ENCODE data around the gene KLHL25.
"Not testable (repeated sequence)": the region's sequence is repeated elsewhere in the genome, so short reads cannot be mapped to it uniquely, and the experiment has no call there.

The KLHL25 gene

GRCh38 chr15:85804481-85805170 lies 9.9 kb upstream of the KLHL25 start:
- DNase-seq (ENCODE audit: low read depth in 2 of 2) = no peak

- DNase-seq (ENCODE audit: low read depth in 2 of 2) = not testable (repeated sequence)
Measured at GRCh38 chr15:85802617-85803016, 7.9 kb upstream of the KLHL25 start.

DNA sequence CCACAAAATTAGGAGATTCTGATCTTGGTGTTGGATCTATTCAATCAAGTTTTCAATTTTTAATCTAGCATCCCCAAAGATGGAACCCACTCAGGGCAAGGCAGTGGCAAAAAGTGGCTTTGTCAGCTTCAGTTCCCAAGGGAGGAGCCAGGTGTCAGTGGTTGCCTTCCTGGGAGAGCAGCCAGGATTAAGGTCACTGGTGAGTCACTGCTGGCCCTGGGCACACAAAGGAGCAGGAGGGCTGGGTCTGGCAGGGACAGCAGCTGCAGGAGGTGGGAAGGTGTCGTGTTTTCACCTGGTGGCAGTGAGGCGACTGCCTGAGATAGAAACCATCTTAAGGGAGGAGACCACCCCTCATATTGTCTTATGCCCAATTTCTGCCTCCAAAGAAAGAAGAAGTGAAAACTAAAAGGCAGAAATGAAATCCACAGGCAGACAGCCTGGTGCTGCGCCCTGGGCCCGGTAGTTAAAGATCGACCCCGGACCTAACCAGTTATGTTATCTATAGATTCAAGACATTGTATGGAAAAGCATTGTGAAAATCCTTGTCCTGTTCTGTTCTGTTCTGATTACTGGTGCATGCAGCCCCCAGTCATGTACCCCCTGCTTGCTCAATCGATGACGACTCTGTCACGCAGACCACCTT lies 5.9 kb upstream of the KLHL25 start:
- DNase-seq (ENCODE audit: low read depth in 2 of 2) = no peak

- DNase-seq (ENCODE audit: low read depth in 2 of 2) = not testable (repeated sequence)
Measured at GRCh38 chr15:85796371-85796770, 1.6 kb upstream of the KLHL25 start.

- DNase-seq (ENCODE audit: low read depth in 2 of 2) = no peak
Measured at GRCh38 chr15:85795337-85796305, 896 bp upstream of the KLHL25 start.

DNA sequence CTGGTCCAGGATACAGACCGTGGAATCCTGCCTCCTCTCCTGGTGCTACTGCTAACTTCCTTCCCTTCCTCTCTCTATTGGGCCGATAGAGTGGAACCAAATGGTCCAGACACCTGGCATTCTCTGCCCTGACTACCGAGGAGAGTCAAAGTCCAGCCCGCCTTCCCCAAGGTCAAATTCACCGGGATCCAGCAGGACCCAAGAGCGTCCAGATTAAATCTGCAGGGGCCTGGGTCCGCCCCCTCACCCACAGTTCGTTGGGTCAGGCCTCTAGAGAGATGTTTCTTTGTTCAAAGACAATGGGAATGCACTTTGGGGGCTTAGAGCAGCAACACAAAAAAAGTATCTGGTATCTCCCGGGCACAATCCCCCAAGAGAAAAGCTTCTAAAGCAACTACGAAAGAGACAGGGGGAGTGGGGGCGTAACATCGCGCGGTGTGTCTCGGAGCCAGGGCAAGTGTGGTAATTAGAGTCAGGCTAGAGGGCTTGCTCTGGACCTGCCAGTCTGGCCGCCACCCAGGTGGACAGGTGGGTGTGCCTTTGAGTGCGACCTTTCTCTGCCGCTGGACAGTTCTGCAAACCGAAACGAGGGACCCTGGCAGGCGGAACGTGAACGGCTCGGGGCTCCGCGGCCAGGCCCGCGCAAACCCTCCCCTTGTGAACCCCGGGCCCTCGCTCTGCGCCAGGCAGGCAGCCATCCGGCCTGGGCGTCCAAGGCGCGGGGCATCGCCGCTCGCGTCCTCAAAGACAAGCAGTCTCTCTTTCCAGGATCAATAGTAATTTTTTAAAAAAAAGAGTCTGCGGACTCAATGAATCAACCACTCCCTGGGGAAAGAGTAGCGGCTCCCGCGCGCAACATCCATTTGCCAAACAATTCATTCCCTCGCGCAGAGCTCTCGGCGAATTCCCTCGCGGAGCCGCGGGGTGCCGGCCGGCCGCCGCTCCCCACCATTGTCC lies 806 bp downstream of the KLHL25 start:
- no peak for DNase-seq (ENCODE audit: low read depth in 2 of 2)

GRCh38 chr15:85792912-85793590 lies 1.7 kb downstream of the KLHL25 start:
- no peak for DNase-seq (ENCODE audit: low read depth in 2 of 2)

- DNase-seq (ENCODE audit: low read depth in 2 of 2) = no peak
Measured at GRCh38 chr15:85792102-85792731, 2.5 kb downstream of the KLHL25 start.

DNA sequence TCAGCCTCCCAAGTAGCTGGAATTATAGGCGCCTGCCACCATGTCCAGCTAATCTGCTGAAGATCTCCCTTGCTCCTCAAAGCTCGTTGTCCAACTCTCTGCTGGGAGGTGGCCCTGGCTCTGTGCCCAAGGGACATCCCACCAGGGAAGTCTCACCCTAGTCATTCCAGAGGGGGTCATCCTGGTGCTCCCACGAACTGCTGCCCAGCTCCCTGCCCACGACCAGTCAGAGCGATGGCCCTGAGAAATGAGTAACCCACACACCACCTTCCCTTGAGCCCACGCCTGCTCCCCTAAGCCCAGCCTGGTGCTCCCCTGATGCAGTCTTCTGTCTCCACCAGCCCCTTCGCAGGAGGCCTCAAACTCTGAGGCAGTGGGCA lies 5.2 kb downstream of the KLHL25 start:
- DNase-seq (ENCODE audit: low read depth in 2 of 2) = no peak

DNA sequence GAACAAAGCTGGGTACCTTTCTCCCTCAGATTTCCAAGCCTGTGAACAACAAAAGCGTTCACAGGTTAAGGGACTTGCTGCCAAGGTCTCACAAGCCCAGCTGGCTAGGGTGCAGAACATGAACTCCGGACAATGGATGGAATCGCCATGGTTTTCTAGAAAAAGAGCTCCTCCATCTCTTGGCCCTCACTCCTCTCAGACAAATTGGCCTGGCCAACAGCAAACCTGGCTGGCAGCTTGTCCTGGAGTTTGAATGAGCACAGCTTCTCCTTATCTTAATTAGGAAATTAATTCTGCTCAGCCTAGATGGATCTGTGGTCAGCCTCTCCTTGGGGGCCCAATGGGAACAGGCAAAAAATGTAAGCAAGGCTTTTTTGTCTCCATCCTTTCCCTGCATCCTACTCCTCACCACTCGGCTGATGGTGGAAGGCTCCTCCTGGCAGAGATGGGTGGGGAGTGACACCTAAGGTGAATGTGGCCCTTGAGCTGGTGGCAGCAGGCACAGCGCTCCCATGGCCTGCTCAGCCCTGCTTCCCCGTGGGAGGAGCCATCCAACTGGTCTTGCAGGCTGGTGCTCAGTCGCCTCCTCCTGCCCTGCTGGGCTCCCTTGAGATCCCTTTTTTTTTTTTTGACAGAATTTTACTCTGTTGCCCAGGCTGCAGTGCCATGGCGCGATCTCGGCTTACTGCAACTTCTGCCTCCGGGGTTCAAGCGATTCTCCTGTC lies 5.8 kb downstream of the KLHL25 start:
- DNase-seq (ENCODE audit: low read depth in 2 of 2) = no peak

- DNase-seq (ENCODE audit: low read depth in 2 of 2) = no peak
Measured at GRCh38 chr15:85786781-85787114, 8.0 kb downstream of the KLHL25 start.

DNA sequence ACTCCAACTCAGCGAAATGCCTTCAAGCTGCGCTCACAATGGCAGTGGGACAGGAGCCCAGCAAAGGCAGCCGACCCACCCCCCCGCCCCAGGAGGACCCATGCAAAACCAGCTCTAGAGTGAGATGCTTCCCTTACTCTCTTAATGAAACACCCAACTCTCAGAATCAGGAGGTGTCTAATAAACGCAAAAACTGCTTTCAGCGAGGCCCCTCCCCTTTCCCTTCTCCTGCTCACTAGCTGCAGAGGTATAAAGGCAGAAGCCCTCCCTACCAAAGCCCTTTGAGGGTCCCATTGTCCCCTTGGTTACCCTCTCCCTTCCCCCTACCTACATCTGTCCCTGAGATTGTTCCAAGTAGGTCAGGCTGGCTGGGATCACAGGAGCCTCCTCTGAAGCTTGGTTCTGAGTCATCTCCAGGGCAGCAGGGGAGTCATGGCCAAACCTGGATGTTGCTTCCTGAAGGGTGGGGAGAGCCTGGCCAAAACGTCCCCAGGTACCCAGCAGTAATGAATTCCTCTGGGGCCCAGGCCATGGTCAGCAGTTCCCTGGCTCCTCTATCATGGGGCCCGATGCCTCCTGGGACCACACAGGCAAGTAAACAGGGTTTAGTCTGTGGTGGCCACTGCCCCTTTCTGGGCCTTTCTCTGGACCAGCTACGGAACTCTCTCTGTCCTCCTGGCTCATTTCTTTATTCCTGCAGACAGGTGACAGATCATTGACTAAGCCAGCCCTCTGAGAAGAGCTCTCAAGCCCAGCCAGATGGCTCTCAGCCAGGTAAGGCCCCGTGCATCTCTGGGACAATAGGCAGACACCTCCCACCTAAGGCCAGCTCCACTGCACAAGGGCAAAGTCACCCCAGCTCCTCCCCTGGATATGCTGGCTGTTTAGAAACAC lies 8.6 kb downstream of the KLHL25 start:
- DNase-seq (ENCODE audit: low read depth in 2 of 2) = no peak

DNA sequence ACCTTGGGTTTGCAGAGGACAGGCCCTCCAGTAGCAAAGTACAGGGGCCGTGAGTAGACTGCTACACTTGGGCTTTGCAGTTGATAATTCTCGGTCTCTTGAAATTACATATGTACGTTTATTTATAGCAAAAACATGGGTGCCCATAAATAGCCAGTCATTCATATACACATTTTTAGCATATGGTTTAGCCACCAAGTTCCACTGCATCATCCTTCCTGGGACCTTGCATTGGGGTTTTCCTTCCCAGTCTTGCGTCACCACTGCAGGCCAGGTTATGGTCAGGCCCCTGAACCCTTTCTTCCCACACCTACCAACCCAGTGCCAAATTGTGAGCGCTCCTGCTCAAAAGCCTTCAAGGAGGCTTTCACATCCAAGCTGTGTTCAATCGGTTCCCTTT lies 12.7 kb downstream of the KLHL25 start:
- DNase-seq (ENCODE audit: low read depth in 2 of 2) = no peak

DNA sequence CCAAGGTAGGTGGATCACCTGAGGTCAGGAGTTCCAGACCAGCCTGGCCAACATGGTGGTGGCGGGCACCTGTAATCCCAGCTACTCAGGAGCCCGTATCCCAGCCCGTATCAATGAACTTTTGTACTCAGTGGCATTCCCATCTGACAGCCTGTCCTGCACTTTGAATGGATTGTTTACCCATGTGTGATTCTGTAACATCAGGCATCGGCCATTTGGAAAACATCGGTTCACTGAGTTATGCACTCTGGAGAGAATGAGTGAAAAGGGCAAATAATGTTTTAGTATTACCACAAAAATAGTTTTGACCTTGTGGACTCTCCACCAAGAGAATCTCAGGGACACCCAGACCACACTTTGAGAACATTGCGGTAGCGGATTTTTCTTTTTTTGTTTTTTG lies 13.6 kb downstream of the KLHL25 start:
- DNase-seq (ENCODE audit: low read depth in 2 of 2) = no peak

DNA sequence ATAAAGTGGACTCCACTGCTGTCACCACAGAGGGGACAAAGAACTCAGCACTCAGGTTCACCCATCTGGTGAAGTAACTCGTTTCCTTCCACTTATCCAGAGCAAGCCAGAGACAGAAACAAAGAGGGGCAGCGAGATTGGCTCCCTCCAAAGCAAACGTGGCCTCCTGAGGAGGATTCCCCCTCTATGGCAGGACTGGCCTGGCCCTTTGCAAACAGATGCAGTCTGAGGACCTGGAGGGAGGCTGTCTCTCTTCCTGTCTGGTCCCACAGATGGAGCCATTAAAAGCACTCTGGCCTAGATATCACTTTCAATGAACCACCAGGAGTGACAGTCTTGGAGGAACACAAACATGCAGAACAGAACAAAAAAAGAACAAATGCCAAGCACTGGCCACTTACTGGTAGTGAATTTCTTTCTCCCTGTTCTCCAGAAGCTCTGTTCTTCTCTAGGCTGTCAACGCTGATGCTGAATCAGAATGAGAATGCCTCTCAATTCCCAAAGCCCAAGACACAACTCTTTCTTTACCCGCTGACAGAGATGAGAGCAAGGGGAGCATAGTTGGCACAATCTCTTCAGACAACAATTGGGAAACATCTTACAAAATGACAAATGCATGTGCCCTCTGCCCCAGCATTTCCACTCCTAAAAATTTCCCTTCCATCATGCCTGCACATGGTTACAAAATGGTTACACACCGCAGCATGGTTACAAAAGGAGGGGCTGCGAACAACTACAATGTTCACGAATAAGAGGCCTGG lies 14.3 kb downstream of the KLHL25 start:
- no peak for DNase-seq (ENCODE audit: low read depth in 2 of 2)

DNA sequence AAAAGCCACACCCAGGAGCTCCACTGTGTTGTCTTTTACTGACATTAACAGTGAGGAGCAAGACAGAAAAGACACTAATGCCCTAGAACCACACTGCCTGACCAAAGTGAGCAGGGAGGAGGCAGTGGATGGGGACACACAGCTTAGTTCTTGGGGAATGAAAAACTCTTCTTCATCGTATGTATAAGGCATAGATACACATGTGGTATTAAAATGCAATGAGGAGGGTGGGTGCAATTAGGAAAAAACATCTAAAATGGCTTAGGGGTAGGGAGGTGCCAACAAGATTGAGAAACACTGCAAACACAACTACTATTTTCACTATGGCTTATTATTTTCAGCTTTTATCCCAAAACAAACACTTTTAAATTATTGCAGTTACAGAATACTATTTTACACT lies 15.5 kb downstream of the KLHL25 start:
- DNase-seq (ENCODE audit: low read depth in 2 of 2) = no peak

GRCh38 chr15:85778107-85778776 lies 16.5 kb downstream of the KLHL25 start:
- no peak for DNase-seq (ENCODE audit: low read depth in 2 of 2)
